Testis (tissue), 2 donors: ENCODE measurements around the gene CSF1R.

Experiments
- POLR2A ChIP-seq: fragments of 450-650 bp; IDR thresholded peaks from one replicate; pipeline ENCODE4 v1.6.1; 2017; ENCODE audit warnings: antibody characterized with exemption, mild to moderate bottlenecking, moderate library complexity
- TF ChIP-seq, protein P1 (sequence below), 3 experiments: fragments of 450-650 bp in 2 of 3; fragments of 200-600 bp in 1 of 3; sonication (generic) in 1 of 3; IDR thresholded peaks; one replicate each; pipeline ENCODE4 v1.5.1; 2016 to 2019; ENCODE audit warnings: antibody characterized with exemption in 3 of 3, mild to moderate bottlenecking in 2 of 3, moderate library complexity in 1 of 3

DNA sequence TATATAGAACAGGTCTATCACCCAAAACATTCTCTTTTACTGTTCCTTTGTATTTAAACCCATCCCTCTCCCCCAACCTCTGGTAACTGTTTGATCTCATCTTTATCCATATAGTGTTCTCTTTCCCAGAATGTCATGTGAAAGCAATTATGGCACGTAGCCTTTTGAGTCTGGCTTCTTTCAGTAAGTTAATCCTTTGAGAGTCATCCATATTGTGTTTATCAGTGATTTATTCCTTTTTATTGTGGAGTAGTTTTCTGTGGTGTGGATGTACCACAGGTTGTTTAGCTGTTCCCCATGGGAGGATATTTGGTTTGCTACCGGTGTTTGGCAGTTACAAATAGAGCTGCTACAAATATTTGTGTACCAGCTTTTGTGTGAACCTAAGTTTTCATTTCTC, 47.8 kb downstream of the CSF1R start:
- TF ChIP-seq, protein P1, sequence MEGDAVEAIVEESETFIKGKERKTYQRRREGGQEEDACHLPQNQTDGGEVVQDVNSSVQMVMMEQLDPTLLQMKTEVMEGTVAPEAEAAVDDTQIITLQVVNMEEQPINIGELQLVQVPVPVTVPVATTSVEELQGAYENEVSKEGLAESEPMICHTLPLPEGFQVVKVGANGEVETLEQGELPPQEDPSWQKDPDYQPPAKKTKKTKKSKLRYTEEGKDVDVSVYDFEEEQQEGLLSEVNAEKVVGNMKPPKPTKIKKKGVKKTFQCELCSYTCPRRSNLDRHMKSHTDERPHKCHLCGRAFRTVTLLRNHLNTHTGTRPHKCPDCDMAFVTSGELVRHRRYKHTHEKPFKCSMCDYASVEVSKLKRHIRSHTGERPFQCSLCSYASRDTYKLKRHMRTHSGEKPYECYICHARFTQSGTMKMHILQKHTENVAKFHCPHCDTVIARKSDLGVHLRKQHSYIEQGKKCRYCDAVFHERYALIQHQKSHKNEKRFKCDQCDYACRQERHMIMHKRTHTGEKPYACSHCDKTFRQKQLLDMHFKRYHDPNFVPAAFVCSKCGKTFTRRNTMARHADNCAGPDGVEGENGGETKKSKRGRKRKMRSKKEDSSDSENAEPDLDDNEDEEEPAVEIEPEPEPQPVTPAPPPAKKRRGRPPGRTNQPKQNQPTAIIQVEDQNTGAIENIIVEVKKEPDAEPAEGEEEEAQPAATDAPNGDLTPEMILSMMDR (IDR thresholded peaks at IDR 0.05), result no peak
- TF ChIP-seq POLR2A, result no peak
